Midbrain (tissue), 1 donor: ENCODE data around the gene SGSH.

Source experiments
- DNase-seq: peaks from one replicate; lab custom pipeline; 2025; lab: John Stamatoyannopoulos, UW

The SGSH gene

DNA sequence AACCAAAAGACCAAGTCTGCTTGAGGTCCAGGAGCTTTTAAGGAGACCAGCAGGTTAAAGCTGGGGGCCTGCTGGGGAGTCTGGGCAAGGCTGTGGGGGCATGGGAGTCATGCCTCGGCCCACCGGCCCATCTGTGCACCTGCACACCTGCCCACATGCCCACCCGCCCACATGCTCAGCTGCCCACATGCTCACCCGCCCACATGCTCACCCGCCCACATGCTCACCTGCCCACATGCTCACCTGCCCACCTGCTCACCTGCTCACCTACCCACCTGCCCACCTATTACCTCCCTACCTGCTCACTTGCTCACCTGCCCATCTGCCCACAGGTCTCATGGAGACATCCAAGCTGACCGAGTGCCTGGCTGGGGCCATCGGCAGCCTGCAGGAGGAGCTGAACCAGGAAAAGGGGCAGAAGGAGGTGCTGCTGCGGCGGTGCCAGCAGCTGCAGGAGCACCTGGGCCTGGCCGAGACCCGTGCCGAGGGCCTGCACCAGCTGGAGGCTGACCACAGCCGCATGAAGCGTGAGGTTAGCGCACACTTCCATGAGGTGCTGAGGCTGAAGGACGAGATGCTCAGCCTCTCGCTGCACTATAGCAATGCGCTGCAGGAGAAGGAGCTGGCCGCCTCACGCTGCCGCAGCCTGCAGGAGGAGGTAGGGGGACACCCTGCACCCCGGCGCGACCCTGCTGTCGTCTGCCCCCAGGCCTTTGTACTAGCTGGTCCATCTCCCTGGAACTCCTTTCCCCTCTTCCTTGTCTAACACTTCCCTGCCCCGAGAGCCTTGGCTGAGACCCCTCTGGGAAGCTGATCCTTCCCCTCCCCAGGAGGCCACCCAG lies 36.3 kb downstream of the SGSH start:
- no peak for DNase-seq

DNA sequence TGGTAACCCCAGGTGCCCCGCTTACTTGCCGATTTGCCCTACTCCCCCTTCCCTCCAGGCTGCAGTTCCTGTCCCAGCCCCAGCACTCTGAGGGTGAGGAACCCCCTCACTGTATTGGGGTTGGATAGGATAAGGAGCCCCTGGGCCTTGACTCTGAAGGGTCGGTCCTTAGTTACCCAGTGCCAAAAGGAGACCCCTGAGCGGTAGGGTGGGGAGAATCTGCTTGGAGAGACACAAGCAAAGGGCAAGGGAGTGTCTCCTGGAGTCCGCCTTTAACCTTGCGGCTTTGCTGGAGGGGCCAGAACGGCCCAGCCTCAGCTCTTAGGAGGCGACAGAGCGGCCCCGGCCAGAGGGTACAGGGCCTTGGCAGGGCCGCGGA lies 37.3 kb downstream of the SGSH start:
- no peak for DNase-seq

DNA sequence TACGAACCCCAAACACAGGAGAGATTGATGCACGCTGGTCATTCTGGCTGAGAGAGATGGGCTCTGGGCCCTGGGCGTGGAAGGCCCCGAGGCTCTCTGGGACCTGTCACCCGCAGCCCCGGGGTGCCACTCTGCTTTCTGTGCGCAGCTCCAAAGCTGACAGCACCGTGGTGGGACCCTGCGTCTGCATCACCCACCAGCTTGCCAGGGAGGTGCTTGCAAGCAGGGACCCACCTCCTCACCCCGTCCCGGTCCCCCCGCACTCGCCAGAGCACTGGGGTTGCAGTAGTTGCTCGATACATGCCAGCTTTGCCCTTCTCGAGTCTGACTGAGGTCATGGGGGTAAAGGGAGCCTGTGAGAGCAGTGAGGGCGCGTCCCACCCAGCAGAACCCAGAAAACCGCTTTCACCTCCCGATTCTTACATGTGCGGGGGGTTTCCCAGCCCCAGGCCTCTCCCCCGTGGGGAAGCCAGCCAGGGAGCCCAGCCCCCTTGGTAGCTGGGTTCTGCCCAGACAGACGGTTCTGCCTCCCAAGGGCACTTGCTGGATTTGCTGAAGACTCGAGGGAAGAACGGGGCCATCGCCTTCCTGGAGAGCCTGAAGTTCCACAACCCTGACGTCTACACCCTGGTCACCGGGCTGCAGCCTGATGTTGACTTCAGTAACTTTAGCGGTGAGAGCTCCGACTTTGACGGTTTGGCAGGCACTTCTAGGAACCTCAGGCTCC lies 37.9 kb downstream of the SGSH start:
- no peak for DNase-seq

DNA sequence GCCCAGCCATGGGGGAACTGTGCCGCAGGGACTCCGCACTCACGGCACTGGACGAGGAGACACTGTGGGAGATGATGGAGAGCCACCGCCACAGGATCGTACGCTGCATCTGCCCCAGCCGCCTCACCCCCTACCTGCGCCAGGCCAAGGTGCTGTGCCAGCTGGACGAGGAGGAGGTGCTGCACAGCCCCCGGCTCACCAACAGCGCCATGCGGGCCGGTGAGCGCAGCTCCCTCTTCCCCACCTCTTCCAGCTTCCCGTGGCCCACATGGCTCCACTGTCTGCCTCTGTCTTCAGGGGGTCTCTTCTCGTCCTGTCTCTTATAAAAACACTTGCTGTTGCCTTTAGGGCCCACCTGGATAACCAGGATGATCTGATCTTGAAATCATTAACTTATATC lies 38.7 kb downstream of the SGSH start:
- DNase-seq: no peak

DNA sequence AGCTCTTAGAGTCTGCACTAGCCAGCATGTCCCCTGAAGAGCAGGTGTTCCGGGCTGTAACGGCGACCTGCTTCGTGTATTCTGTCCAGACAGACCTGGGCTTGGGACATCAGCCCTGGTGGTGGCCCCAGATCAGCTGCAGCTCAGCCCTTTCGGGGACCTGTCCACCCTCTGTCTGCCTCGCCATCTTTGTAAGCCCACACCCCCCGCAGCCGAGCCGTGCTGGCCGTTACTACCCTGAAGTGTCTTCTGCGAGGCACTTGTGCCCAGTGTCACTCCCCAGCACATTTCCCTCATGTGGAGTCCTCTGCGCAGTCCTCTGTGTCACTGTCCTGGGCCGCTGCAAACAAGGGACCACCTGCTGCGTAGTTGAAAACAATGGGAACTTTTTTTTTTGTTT lies 39.9 kb downstream of the SGSH start:
- DNase-seq: no peak

DNA sequence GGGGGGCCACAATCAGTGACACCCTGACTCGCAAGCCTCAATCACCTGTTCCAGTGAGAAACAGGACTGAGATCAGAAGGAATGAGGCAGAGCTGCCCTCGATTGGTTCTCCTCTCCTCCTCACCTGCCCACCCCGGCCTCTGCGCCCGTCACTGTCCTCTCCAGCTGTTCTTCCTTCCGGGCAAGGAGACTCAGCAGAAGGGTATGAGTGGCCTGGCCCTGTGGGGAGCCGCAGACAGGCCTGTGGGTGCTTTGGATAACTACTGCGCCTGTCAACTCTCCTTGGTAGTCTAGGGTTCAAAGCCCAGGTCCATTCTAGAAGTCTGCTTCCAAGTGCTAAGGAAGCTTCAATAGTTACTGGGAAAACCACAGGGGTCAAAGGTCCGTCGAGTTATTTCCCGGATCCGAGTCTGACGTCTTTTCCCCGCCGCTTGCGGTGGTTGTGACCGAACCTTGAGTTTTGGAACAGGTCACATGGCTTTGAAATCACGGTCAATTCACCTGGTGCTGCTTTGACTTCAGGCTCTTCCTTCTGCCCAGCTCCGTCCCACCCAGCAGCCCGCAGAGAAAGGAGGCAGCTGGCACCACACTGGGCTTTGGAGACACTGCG lies 42.0 kb downstream of the SGSH start:
- DNase-seq: no peak

DNA sequence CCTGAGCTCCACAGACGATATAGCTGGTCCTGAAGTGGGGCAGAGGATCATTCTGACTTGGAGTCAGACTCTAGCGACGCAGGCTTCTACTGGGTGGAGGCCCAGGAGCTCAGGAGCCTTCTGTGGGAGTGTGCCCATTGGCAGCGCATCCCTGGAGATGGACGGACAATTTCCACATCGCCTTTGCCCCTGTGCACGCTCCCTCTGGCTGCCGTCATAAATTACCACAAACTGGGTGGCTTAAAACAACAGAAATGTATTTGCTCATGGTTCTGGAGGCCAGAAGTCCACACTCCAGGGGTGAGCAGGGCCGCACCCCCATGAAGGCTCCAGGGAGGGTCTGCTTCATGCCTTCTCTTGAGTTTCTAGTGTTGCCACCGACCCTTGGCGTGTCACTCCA lies 43.4 kb downstream of the SGSH start:
- DNase-seq: no peak

DNA sequence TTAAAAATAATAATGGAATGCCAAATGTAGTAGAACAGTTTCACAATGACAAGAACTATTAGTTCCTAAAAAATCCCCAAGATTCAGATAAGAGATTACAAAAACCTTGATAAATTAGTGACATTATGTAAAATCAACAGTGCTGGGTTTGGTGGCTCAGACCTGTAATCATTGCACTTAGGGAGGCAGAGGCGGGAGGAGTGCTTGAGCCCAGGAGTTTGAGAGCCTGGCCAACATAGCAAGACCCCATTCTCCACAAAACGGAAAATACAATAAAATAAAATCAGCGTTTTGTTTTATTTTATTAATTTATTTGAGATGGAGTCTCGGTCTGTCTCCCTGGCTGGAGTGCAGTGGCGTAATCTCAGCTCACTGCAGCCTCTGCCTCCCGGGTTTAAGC lies 46.2 kb downstream of the SGSH start:
- no peak for DNase-seq

DNA sequence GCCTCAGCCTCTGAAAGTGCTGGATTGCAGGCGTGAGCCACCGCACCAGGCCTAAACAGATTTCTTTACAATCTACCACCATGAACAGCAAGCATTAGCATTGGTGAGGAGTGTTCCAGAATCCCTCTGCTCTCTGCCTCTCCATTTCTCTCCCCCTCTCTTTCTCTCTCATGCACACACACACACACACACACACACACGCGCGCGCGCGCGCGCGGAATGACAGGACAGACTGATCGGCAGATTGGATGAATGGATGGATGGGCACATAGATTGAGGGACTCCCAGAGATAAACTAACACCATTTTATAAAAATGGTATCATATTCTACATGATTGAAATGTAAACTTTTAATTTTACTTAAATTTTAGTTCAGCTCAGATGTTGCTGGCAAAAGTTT lies 47.0 kb downstream of the SGSH start:
- no peak for DNase-seq

DNA sequence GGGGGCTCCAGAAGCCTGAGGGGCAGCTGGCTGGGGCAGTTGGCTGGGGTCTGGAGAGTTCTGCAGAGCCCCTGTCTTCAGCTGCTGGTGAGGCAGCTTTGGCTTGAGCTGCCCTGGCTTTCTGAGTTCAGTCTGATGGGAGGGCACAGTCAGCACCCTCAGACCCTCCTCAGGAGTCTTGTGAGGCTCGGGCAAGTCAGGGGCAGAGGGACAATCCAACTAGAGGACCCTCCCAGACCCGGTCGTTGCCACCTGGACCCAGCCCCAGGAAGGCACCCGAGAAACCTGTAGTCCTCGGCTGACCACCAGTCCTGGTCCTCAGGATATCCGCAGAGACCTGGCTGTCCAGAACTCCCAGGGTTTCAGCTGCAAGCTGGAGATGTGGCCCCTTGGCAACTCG lies 48.5 kb downstream of the SGSH start:
- no peak for DNase-seq

DNA sequence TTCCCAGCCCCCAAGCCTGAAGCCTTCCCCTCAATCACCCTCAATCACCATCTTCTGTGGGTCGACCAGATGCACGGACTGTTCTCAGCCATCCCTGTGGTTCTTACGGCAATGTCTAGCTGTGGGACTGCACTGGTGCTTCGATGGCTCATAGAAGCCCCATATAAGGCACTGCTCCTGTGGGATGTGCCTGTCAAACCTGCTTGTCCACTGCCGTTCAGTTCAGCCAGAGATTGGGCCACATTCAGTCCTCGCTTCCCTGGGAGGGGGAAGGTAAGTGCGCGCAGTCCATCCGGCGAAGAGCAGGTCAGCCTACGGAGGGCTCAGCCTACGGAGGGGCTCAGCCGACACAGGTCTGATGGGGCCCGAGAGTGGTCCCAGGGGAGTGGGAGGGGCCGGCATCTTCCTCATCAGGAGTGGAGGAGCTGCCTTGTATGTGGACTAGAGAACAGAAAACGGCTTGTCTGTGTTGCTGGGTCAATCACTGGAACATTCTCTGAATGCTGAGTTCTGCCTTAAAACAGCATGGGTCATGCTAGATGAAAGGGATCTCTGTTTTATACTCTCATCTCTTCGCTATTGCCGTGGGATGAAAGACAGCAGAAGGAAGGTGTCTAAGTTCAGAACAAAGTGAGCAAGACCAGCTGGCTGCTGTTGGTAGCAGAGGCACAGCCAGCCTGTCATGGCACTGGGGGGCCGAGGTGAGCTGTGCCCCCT lies 50.2 kb downstream of the SGSH start, which contains the start of gene CARD14:
TSS of gene CARD14 (plus strand) at position 247 of the 717 bp plus-strand sequence. CDS start 11,409 bp downstream, outside the sequence.
- DNase-seq: no peak

DNA sequence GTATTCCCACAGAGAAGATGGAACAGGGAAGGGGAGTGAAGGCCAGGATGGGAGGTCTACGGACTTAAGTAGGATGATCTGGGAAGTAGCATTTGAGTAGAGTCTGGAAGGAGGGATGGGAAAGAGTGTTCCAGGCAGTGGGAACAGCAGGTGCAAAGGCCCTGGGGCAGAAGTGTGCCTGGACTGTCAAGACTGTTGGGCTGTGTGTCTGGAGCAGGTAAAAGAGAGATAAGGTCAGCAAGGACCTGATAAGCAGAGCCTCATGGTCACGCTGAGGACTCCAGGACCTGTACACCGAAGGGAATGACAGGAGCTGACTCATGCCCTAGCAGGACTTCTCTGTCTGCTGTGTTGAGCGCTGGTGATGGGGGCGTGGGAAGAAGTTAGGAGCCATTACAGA lies 51.0 kb downstream of the SGSH start:
- DNase-seq: no peak

DNA sequence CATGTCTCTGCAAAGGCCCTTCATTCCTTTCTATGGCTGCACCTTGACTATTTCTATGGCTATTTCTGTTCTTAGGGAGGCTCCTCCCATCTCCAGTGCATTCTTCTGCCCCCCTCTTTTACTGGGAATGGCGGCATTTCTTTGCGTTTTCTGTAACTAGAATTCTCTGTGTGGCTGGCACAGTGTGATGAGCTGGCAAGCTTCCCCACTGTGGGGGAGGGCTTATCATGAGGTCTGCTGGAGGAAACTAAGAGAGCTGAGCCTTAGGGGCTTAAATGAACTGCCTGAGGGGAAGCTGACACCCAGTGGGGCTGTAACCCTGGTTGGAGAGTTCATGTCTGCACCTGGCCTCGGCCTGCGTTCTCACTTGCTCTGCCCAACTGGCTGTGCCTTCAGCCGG lies 51.8 kb downstream of the SGSH start:
- no peak for DNase-seq

DNA sequence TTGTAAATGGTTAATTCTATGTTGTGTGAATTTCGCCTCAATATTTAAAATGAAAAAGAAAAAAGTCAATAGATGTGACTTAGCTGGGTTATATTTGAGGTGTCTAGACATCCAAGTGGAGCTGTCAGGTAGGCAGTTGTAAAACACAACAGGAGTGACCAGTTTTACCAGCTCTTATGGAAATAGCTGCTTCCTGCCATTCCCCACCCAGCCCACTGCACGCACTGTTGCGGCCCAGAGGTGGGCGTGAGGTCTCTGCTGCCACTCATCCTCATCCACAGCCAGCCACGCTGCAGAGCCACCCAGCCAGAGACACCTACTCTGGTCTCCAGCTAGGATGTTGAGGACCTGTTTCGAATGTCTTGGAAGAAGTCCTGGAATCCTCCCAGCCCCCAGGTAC lies 53.7 kb downstream of the SGSH start:
- DNase-seq: no peak

DNA sequence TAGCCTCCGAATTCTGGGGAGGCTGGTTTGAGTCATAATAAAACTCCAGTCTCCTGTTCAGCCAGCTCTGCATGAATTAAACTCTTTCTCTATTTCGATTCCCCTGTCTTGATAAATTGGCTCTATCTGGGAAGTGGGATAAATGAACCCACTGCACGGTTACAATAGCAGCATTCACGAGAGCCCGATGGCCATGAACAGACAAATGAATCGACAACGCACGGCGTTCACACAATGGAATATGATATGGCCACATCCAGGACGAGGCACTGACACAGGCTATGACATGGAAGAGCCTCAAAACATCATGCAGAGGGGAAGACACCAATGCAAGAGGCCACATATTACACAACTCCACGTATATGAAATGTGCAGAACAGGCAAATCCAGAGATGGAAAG lies 55.9 kb downstream of the SGSH start:
- no peak for DNase-seq

DNA sequence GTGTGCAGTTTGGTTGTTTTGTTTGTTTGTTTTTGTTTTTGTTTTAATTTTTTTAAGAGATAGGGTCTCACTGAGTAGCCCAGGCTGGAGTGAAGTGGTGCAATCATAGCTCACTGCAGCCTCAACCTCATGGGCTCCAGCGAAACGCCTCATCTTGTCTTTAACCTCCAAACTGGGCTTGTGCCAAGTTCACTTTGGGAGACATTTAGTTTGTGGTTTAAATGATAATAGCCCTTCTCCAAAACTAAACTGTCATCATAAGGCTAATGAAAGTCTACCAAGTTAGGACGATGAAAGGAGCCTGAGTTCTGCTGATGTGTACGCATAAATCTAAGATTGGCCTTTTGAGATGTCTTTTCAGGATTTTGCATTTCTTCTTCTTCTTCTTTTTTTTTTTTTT lies 56.8 kb downstream of the SGSH start:
- DNase-seq: no peak

DNA sequence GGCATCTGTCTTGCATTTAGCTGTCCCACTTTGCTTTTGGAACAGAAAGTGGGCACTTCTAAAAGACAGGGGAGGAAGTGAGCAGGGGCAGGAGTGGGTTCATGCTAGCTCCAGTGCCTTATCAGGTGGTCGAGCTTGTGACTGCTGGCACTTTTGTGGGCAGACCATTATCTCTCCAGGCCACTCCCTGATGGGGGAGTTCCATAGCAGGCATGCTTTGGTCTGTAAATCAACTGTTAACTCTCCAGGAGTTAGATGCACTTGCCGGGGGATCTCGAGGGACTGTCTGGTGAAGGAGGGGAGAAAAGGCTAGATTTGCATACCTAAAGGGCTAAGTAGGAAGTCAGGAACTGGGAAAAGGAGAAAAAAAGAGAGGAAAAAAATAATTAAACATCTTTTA lies 59.6 kb downstream of the SGSH start:
- DNase-seq: no peak
